GM10248 (cell line): ENCODE data around the gene CPSF4L.
"Not testable (repeated sequence)": the region's sequence is repeated elsewhere in the genome, so short reads cannot be mapped to it uniquely, and the experiment has no call there.

Experiments used
- CTCF ChIA-PET: fragments of 300-600 bp; sonication (Branson Sonifier 250); formaldehyde crosslinking; extraction: SDS; loops from one replicate; lab custom pipeline; 2021; ENCODE audit warnings: antibody characterized with exemption; lab: Yijun Ruan, JAX
- POLR2A ChIA-PET: fragments of 350-650 bp; sonication (Branson Sonifier 250); formaldehyde crosslinking; extraction: SDS; loops from one replicate; lab custom pipeline; 2020; ENCODE audit warnings: antibody characterized with exemption; lab: Yijun Ruan, JAX
- DNase-seq: peaks from one replicate; pipeline ENCODE4 v3.0.0; 2012; ENCODE audit errors: extremely low spot score
- CTCF ChIP-seq: IDR thresholded peaks from 2 replicates; pipeline ENCODE4 v1.5.1; 2012; ENCODE audit warnings: mild to moderate bottlenecking, low read depth; ENCODE audit errors: extremely low read depth, missing control alignments, control extremely low read depth

The CPSF4L gene

DNA sequence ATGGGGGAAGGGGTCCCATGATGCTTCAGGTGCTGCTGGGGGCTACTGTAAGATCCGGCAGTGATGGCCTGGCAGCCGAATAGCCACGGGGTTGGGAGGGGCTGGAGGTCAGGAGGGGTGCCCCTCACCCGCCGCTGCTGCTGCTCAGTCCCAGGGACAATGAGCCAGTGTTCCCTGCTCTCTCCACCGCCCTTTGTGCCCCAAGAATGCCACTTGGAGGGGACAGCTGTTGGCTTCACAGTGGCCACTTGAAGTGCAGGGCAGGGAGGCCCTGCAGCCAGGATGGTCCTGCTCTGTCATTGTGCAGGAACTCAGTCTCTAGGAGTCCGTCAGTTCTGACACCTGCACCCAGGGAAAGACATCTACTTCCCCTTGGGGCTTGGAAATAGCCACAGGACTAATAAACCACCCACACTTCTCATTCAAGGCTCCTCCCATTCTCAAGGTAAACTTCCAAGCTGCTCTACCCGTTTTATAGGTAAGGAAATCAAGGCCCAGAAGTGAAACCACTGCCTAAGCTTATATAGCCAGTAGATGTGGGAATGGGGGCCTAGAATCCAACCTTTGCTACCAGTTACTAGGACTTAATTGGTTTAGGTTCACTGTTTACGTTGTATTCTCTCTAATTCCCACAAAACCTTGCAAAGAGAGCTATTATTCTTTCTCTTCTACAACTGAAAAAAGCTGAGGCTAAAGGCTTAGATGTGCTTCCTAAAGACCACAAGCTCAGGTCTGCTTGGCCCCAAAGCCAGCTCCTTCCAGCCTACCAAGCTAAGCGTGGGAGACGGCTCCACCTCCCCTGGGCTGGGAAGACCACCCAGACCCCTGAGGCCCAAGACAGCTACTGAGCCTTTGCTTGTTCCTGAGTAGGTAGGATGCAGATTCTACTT, 6.2 kb upstream of the CPSF4L start:
- DNase-seq, result no peak
- no peak for TF ChIP-seq CTCF
- CTCF ChIA-PET, result interaction anchor here (2.2 kb wide), 1 partner anchor 13 kb away, joined by 9 read pairs; no protein-coding TSS in a partner anchor
- POLR2A ChIA-PET, result no interaction called here

DNA sequence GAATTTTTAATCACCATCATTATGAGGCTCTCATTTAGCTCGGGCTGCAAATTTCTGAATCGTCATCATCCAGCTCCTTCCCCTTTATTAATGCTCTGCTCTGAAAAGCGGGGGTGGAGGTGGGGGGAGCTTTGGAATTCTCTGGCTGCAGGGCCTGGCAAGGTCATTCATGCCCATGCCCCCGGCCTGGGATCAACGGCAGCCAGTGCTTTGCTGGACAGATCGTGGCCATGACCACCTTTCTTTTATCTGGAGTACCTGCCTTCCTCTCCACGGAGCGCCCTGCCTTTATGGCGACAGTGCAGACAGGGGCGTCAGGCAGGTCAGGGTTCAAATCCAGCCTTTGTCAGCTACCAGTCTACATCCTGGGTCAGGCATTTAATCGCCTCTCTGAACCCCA, 5.1 kb upstream of the CPSF4L start:
- CTCF ChIA-PET, result interaction anchor here (0.8 to 2.1 kb wide), 6 partner anchors 8 to 540 kb away, joined by 3 to 6 read pairs (median 3); no protein-coding TSS in a partner anchor
- no peak for TF ChIP-seq CTCF
- POLR2A ChIA-PET, result no interaction called here
- no peak for DNase-seq

DNA sequence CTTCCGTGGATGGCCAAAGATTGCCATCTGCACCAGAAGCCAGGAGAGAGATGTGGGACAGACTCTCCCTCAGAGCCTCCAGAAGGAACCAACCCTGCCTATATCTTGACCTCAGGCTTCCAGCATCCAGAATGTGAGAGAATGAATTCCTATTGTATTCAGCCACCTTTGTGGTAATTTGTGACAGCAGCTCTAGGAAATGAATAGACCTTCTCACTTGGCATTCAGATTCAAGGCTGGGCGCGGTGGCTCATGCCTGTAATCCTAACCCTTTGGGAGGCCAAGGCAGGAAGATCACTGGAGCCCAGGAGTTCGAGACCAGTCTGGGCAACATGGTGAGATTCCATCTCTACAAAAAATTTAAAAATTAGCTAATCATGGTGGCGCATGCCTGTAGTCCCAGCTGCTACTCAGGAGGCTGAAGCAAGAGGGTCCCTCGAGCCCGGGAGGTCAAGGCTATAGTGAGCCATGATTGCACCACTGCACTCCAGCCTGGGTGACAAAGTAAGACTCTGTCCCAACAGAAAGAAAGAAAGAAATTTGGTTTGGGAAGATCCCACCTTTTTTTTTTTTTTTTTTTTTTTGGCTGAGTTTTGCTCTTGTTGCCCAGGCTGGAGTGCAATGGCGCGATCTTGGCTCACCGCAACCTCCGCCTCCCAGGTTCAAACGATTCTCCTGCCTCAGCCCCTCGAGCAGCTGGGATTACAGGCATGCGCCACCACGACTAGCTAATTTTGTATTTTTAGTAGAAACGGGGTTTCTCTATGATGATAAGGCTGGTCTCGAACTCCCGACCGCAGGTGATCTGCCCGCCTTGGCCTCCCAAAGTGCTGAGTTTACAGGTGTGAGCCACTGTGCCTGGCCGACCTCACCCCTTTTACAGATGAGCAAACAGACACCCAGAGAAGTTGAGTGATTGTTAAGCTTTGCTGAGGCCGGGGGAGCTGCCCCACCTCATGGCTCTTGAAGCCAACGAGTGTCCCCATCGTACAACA, 4.3 kb upstream of the CPSF4L start:
- TF ChIP-seq CTCF, result no peak
- ChIA-PET CTCF (interaction anchor here (0.8 to 2.1 kb wide), 8 partner anchors 7 to 539 kb away, joined by 3 to 6 read pairs (median 3); no protein-coding TSS in a partner anchor), POLR2A (interaction anchor here (0.7 kb wide), 1 partner anchor 279 kb away, joined by 8 read pairs; no protein-coding TSS in a partner anchor)
- DNase-seq, result no peak

- POLR2A ChIA-PET, CTCF ChIA-PET, DNase-seq: not testable (repeated sequence)
Observed at GRCh38 chr17:73264448-73264847, 2.8 kb upstream of the CPSF4L start.

GRCh38 chr17:73262676-73263642, 1.3 kb upstream of the CPSF4L start:
- POLR2A ChIA-PET, result no interaction called here
- no peak for DNase-seq
- CTCF ChIA-PET, result interaction anchor here (1.4 to 3.9 kb wide), 2 partner anchors 8 to 107 kb away, joined by 7 to 19 read pairs; no protein-coding TSS in a partner anchor
- TF ChIP-seq CTCF, result no peak

- ChIA-PET POLR2A (no interaction called here), CTCF (interaction anchor here (3.9 kb wide), 1 partner anchor 108 kb away, joined by 19 read pairs; no protein-coding TSS in a partner anchor)
Observed at GRCh38 chr17:73261952-73262675, 434 bp upstream of the CPSF4L start.

More at GRCh38 chr17:73261952-73262675, 434 bp upstream of the CPSF4L start:
- TF ChIP-seq CTCF, result no peak
- no peak for DNase-seq
